AG04449 (cell line): ENCODE measurements around the gene EXOC4.

ENCODE experiments used
- CTCF ChIA-PET: fragments of 350-600 bp; formaldehyde crosslinking; extraction: SDS; loops from one replicate; lab custom pipeline; 2021; ENCODE audit warnings: antibody characterized with exemption; lab: Yijun Ruan, JAX
- POLR2A ChIA-PET: fragments of 400-600, 350-600 bp; formaldehyde crosslinking; extraction: SDS; loops from one replicate; lab custom pipeline; 2020; ENCODE audit warnings: antibody characterized with exemption, inconsistent platforms; lab: Yijun Ruan, JAX
- DNase-seq: peaks from one replicate; pipeline ENCODE4 v3.0.0-alpha.2; 2010; ENCODE audit warnings: low read depth, low spot score
- H3K4me3 ChIP-seq: 2 replicates; pipeline ENCODE4 v1.5.1; 2011; ENCODE audit warnings: low read depth, mild to moderate bottlenecking, control low read depth, low read length
- CTCF ChIP-seq: IDR thresholded peaks from one replicate; pipeline ENCODE4 v1.5.1; 2011; ENCODE audit warnings: mild to moderate bottlenecking, moderate library complexity, low read length, control low read depth, inconsistent platforms; ENCODE audit not compliant: insufficient read depth; ENCODE audit errors: missing control alignments

The EXOC4 gene

GRCh38 chr7:133910761-133911160 lies 657.9 kb downstream of the EXOC4 start:
- no peak for TF ChIP-seq CTCF
- ChIA-PET POLR2A (no interaction called here), CTCF (no interaction called here)
- H3K4me3 ChIP-seq = no peak overlapping the region
- DNase-seq = no peak

GRCh38 chr7:133911724-133912123 lies 658.8 kb downstream of the EXOC4 start:
- ChIA-PET POLR2A (no interaction called here), CTCF (interaction anchor here (1.8 kb wide), 1 partner anchor 57 kb away, joined by 8 read pairs; no protein-coding TSS in a partner anchor)
- no peak for DNase-seq

GRCh38 chr7:133912916-133913697 lies 660.2 kb downstream of the EXOC4 start:
- H3K4me3 ChIP-seq = no peak overlapping the region
- CTCF ChIA-PET = interaction anchor here (1.8 kb wide), 1 partner anchor 59 kb away, joined by 8 read pairs; no protein-coding TSS in a partner anchor
- POLR2A ChIA-PET = no interaction called here
- no peak for DNase-seq
- TF ChIP-seq CTCF = no peak

More at GRCh38 chr7:133911724-133912123, 658.8 kb downstream of the EXOC4 start:
- no peak overlapping the region for H3K4me3 ChIP-seq
- no peak for TF ChIP-seq CTCF

GRCh38 chr7:133916621-133917020 lies 663.7 kb downstream of the EXOC4 start:
- ChIA-PET CTCF (no interaction called here), POLR2A (no interaction called here)
- no peak for TF ChIP-seq CTCF
- DNase-seq = no peak
- no peak overlapping the region for H3K4me3 ChIP-seq

- no peak for DNase-seq
- CTCF ChIA-PET = no interaction called here
- POLR2A ChIA-PET = no interaction called here
- no peak overlapping the region for H3K4me3 ChIP-seq
- TF ChIP-seq CTCF = no peak
Measured at GRCh38 chr7:133919810-133920209, 666.9 kb downstream of the EXOC4 start.

GRCh38 chr7:133921635-133922182 lies 668.8 kb downstream of the EXOC4 start:
- no peak for TF ChIP-seq CTCF
- no peak for DNase-seq

More at GRCh38 chr7:133921635-133922182, 668.8 kb downstream of the EXOC4 start:
- ChIA-PET CTCF (no interaction called here), POLR2A (no interaction called here)
- no peak overlapping the region for H3K4me3 ChIP-seq
